HUES64 (cell line): Measurements from ENCODE around the gene TMEM60.
A peak's percentile ranks its signal among the peaks of the same experiment; 100 is the strongest.

ENCODE experiments used
- H3K27ac ChIP-seq: 2 replicates; pipeline ENCODE4 v1.7.0; 2013; ENCODE audit warnings: low read depth, low read length, inconsistent platforms
- H3K27me3 ChIP-seq: 2 replicates; pipeline ENCODE4 v1.6.1; 2013; ENCODE audit warnings: mild to moderate bottlenecking, low read length; ENCODE audit not compliant: insufficient read depth
- H3K36me3 ChIP-seq: 2 replicates; pipeline ENCODE4 v1.6.1; 2013; ENCODE audit warnings: mild to moderate bottlenecking, low read length; ENCODE audit not compliant: insufficient read depth
- H3K4me1 ChIP-seq: 2 replicates; pipeline ENCODE4 v1.6.1; 2013; ENCODE audit warnings: mild to moderate bottlenecking, low read length, moderate library complexity; ENCODE audit not compliant: insufficient read depth
- H3K4me3 ChIP-seq: 2 replicates; pipeline ENCODE4 v1.5.1; 2013; ENCODE audit warnings: mild to moderate bottlenecking, low read length, moderate library complexity
- H3K9ac ChIP-seq: 2 replicates; pipeline ENCODE4 v1.6.1; 2013; ENCODE audit warnings: mild to moderate bottlenecking, low read depth, low read length
- H3K9me3 ChIP-seq: 2 replicates; pipeline ENCODE4 v1.6.1; 2013; ENCODE audit warnings: low read depth, low read length; ENCODE audit not compliant: insufficient read depth
- WGBS: fragments of 150-250, 120-280 bp; methylation state at CpG from one replicate; pipeline ENCODE4 v1.1.7; 2013; ENCODE audit warnings: missing lambda C conversion rate; 5-methylcytosine and 5-hydroxymethylcytosine counted together

The TMEM60 gene

GRCh38 chr7:77811516-77812289, 13.5 kb upstream of the TMEM60 start:
- H3K4me3 ChIP-seq = no peak overlapping the region
- H3K36me3 ChIP-seq = no peaks in the 10 kb centered on the region
- no peaks in the 10 kb centered on the region for H3K4me1 ChIP-seq
- H3K9me3 ChIP-seq = peaks cover 6% of the 10 kb centered on the region; the same call in 1 of the 2 replicates
- no peak overlapping the region for H3K9ac ChIP-seq
- no peak overlapping the region for H3K27ac ChIP-seq
- WGBS = 94% methylated on average over 2 of the region's 2 CpGs
- no peaks in the 10 kb centered on the region for H3K27me3 ChIP-seq

DNA sequence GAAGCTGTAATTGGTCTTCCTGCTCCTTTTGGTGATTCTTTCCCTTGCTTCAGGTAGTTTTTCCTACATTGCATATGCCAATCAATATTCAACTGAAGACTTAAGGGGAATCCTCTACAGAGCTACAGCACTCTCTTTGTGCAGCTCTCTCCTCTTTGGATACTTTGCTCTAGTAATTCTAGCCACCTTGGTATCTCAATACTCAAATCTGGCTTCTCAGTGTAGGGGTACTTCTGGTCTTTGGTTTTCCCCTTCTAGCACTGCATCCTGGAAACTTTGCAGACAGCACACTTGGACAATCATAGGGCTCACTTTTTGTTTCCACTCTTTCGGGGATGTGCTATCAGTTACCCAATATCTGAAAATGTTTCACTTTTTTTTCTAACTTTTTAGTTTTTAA, 10.3 kb upstream of the TMEM60 start:
- Histone ChIP-seq H3K4me3 (no peak overlapping the region), H3K36me3 (no peaks in the 10 kb centered on the region), H3K9ac (no peak overlapping the region), H3K27ac (no peak overlapping the region), H3K27me3 (no peaks in the 10 kb centered on the region), H3K9me3 (peaks cover 22% of the 10 kb centered on the region), H3K4me1 (no peaks in the 10 kb centered on the region)
- WGBS = 100% methylated on average over 1 of the region's 1 CpG

GRCh38 chr7:77806425-77806824, 8.2 kb upstream of the TMEM60 start:
- Histone ChIP-seq H3K27ac (no peak overlapping the region), H3K27me3 (no peaks in the 10 kb centered on the region), H3K4me1 (no peaks in the 10 kb centered on the region), H3K36me3 (no peaks in the 10 kb centered on the region), H3K9ac (no peak overlapping the region), H3K9me3 (peaks cover 22% of the 10 kb centered on the region), H3K4me3 (no peak overlapping the region)
- WGBS = no CpG with 5 or more reads among the region's 2 CpGs

- Histone ChIP-seq H3K27ac (no peak overlapping the region), H3K9me3 (peaks cover 22% of the 10 kb centered on the region), H3K36me3 (no peaks in the 10 kb centered on the region), H3K4me1 (peaks cover 9% of the 10 kb centered on the region; the same call in 1 of the 2 replicates), H3K4me3 (no peak overlapping the region), H3K9ac (no peak overlapping the region), H3K27me3 (no peaks in the 10 kb centered on the region)
- 84% methylated on average over 2 of the region's 2 CpGs for WGBS
Measured at GRCh38 chr7:77802557-77803405, 4.5 kb upstream of the TMEM60 start.

DNA sequence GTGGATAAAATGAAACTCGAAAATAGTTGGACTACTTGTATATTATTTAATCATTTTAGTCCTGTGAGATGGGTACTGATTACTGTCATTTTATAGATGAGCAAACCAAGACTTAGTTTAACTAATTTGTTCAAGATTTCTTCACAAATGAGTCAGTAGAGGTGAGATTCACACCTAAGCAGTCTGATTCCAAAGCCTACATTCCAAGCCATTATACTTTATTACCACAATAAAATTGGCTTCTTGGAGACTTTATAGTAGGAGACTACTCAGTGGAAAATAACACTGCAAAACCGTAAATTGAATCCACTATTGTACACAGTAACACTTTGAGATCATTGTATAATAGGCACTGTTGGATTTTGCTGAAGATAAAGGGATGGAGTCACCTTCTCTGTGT, 2.5 kb upstream of the TMEM60 start:
- no peak overlapping the region for H3K27ac ChIP-seq
- H3K36me3 ChIP-seq = no peaks in the 10 kb centered on the region
- H3K4me1 ChIP-seq = peaks cover 18% of the 10 kb centered on the region
- no peak overlapping the region for H3K9ac ChIP-seq
- H3K4me3 ChIP-seq = no peak overlapping the region
- H3K27me3 ChIP-seq = no peaks in the 10 kb centered on the region
- WGBS = no CpG with 5 or more reads among the region's 2 CpGs
- H3K9me3 ChIP-seq = peaks cover 6% of the 10 kb centered on the region

- H3K27me3 ChIP-seq = no peaks in the 10 kb centered on the region
- H3K4me3 ChIP-seq = peak overlapping the region; percentile 87
- no peak overlapping the region for H3K27ac ChIP-seq
- H3K9ac ChIP-seq = no peak overlapping the region
- peaks cover 18% of the 10 kb centered on the region for H3K4me1 ChIP-seq
- peaks cover 1% of the 10 kb centered on the region for H3K9me3 ChIP-seq
- H3K36me3 ChIP-seq = no peaks in the 10 kb centered on the region
- WGBS = 75% methylated on average over 4 of the region's 4 CpGs
Measured at GRCh38 chr7:77800158-77800557, 1.9 kb upstream of the TMEM60 start.

GRCh38 chr7:77799078-77799964, 1.1 kb upstream of the TMEM60 start:
- Histone ChIP-seq H3K9me3 (no peaks in the 10 kb centered on the region), H3K27me3 (no peaks in the 10 kb centered on the region), H3K27ac (peak overlapping the region; percentile 69), H3K9ac (peak overlapping the region; percentile 79), H3K4me3 (peak overlapping the region; percentile 87), H3K4me1 (peaks cover 18% of the 10 kb centered on the region), H3K36me3 (peaks cover 2% of the 10 kb centered on the region; the same call in 1 of the 2 replicates)
- 3% methylated on average over 55 of the region's 55 CpGs for WGBS

DNA sequence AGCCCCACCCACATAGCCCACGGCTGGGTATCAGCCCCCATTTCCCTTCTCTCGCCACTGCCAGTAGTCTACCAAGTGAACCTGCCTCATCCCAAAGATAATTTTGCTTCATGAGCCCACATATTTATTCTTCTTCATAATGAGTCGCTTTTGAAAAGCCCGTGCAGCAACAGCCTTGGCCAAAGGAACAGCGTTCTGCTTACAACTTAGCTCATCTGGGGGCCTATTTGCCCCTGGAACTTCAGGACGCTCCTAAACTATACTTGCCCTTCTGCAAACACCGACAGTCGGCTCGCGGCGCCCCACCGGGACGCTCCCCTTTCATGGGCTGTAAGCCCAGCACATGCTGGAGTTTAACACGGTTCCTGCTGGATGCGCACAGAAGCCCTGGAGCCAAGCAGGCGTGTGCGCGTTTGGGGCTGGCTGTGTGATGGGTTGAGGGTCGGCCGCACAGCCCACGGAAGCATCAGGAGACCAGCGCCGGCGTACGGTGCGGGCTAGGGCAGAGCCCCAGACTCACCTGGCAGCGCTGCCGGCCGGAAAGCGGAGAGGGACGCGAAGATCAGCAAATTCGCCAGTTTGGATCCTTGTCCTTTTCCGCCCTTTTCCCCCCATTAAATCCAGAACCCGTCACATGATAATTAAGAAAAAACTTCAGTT, 370 bp downstream of the TMEM60 start:
- WGBS = under 1% methylated on average over 35 of the region's 35 CpGs
- Histone ChIP-seq H3K27me3 (no peaks in the 10 kb centered on the region), H3K27ac (peak overlapping the region; percentile 63), H3K9me3 (no peaks in the 10 kb centered on the region), H3K36me3 (peaks cover 10% of the 10 kb centered on the region), H3K9ac (peak overlapping the region; percentile 82), H3K4me3 (peak overlapping the region; percentile 87), H3K4me1 (peaks cover 18% of the 10 kb centered on the region)

DNA sequence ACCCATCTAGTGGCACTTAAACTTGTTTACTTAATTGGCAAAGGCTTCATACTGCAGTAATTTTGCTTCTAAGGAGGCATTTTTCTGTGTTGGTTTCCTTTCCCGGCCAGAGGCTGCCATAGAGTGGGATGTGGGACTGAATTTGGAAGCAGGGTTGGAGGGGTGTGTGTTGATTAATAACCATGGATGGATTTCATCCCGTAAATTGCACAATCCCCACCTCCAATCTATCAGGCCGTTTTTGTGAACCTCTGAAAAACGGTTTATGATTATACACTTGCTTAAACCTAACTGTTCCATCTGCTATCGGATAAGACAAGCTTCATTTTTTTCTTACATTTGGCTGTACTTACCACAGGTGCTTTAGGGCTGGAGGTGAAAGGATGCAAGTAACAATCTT, 1.3 kb downstream of the TMEM60 start:
- no peak overlapping the region for H3K27ac ChIP-seq
- no peaks in the 10 kb centered on the region for H3K27me3 ChIP-seq
- WGBS = 94% methylated on average over 5 of the region's 5 CpGs

DNA sequence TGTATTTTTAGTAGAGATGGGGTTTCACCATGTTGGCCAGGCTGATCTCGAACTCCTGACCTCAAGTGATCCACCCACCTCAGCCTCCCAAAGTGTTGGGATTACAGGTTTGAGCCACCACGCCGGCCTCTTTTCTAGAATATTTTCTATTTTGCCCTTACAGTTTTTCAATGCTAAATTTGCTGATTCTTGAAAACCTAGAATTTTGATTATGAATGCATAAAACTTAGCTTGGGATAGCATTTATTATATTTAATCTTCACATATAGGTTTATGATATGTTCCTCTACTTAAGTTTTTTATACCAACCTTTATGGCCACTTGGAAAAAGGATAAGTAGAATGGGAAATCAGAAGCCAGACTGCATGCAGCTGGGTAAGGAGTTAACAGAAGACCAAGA, 2.1 kb downstream of the TMEM60 start:
- H3K9me3 ChIP-seq = no peaks in the 10 kb centered on the region
- no peak overlapping the region for H3K27ac ChIP-seq
- H3K4me3 ChIP-seq = peak overlapping the region; percentile 87; the same call in 1 of the 2 replicates
- no peak overlapping the region for H3K9ac ChIP-seq
- WGBS = 93% methylated on average over 3 of the region's 3 CpGs
- peaks cover 10% of the 10 kb centered on the region for H3K36me3 ChIP-seq
- no peaks in the 10 kb centered on the region for H3K27me3 ChIP-seq
- H3K4me1 ChIP-seq = peaks cover 26% of the 10 kb centered on the region

More for the DNA sequence above, 1.3 kb downstream of the TMEM60 start:
- H3K4me3 ChIP-seq = peak overlapping the region; percentile 87
- peak overlapping the region; percentile 82; the same call in 1 of the 2 replicates for H3K9ac ChIP-seq
- H3K36me3 ChIP-seq = peaks cover 10% of the 10 kb centered on the region
- peaks cover 18% of the 10 kb centered on the region for H3K4me1 ChIP-seq
- no peaks in the 10 kb centered on the region for H3K9me3 ChIP-seq
